GM13977 (cell line): ENCODE results near the gene DYNLT4.

Experiments used
- DNase-seq: peaks from one replicate; pipeline ENCODE4 v3.0.0; 2012; ENCODE audit warnings: low spot score
- CTCF ChIP-seq: IDR thresholded peaks from 2 replicates; pipeline ENCODE4 v1.5.1; 2012; ENCODE audit warnings: mild to moderate bottlenecking, control low read depth; ENCODE audit not compliant: insufficient read depth; ENCODE audit errors: extremely low read depth, missing control alignments
- in situ Hi-C: fragments of 300-500 bp; cut with MboI; formaldehyde crosslinking; loops from one replicate; pipeline ENCODE4 v1.12.0; 2022; ENCODE audit warnings: low sequenced_read_pairs, low pct_unique_long_range_greater_than_20kb, mixed read lengths, inconsistent platforms; ENCODE audit not compliant: unreplicated experiment

The DYNLT4 gene

GRCh38 chr1:44835738-44836675 is 28.9 kb upstream of the DYNLT4 start:
- peak; percentile 84 for TF ChIP-seq CTCF
- DNase-seq = peak; percentile 86
- in situ Hi-C loops = loop anchor here (25.0 kb wide), 1 partner anchor 476 kb away; no protein-coding TSS in a partner anchor

GRCh38 chr1:44834328-44834727 is 27.2 kb upstream of the DYNLT4 start:
- in situ Hi-C loops = loop anchor here (25.0 kb wide), 1 partner anchor 478 kb away; no protein-coding TSS in a partner anchor
- DNase-seq = no peak
- TF ChIP-seq CTCF = no peak

GRCh38 chr1:44832056-44832705 is 25.0 kb upstream of the DYNLT4 start:
- DNase-seq = no peak
- TF ChIP-seq CTCF = no peak
- in situ Hi-C loops = loop anchor here (25.0 kb wide), 1 partner anchor 480 kb away; no protein-coding TSS in a partner anchor

GRCh38 chr1:44831516-44831915 is 24.4 kb upstream of the DYNLT4 start:
- in situ Hi-C loops = loop anchor here (25.0 kb wide), 1 partner anchor 481 kb away; no protein-coding TSS in a partner anchor
- no peak for DNase-seq
- no peak for TF ChIP-seq CTCF

GRCh38 chr1:44830900-44831304 is 23.8 kb upstream of the DYNLT4 start:
- no peak for DNase-seq
- no peak for TF ChIP-seq CTCF
- in situ Hi-C loops = loop anchor here (25.0 kb wide), 1 partner anchor 481 kb away; no protein-coding TSS in a partner anchor

GRCh38 chr1:44829506-44830384 is 22.6 kb upstream of the DYNLT4 start:
- no peak for TF ChIP-seq CTCF
- DNase-seq = no peak
- in situ Hi-C loops = loop anchor here (25.0 kb wide), 1 partner anchor 483 kb away; no protein-coding TSS in a partner anchor
